HG02973 (cell line): Measurements from ENCODE around the gene ABL1.
A peak's percentile ranks its signal among the peaks of the same experiment; 100 is the strongest.

Source experiments
- ATAC-seq: cut with Tn5 transposase; IDR thresholded peaks from one replicate; pipeline ENCODE4 v1.9.1; 2021; ENCODE audit warnings: moderate library complexity; ENCODE audit not compliant: unreplicated experiment

The ABL1 gene

GRCh38 chr9:130927995-130928900 lies 93.2 kb downstream of the ABL1 start:
- peak; percentile 45 for ATAC-seq

- ATAC-seq: no peak
Measured at GRCh38 chr9:130929571-130930038, 94.6 kb downstream of the ABL1 start.

GRCh38 chr9:130930132-130930803 lies 95.2 kb downstream of the ABL1 start:
- ATAC-seq: no peak

GRCh38 chr9:130930804-130931349 lies 95.8 kb downstream of the ABL1 start:
- no peak for ATAC-seq

GRCh38 chr9:130931508-130932254 lies 96.6 kb downstream of the ABL1 start:
- ATAC-seq: no peak

GRCh38 chr9:130932255-130933079 lies 97.4 kb downstream of the ABL1 start:
- ATAC-seq: no peak

GRCh38 chr9:130933114-130934046 lies 98.3 kb downstream of the ABL1 start:
- no peak for ATAC-seq

- no peak for ATAC-seq
Measured at GRCh38 chr9:130934246-130934645, 99.2 kb downstream of the ABL1 start.

- no peak for ATAC-seq
Measured at GRCh38 chr9:130934702-130935647, 99.9 kb downstream of the ABL1 start.

- ATAC-seq: no peak
Measured at GRCh38 chr9:130935648-130936271, 100.7 kb downstream of the ABL1 start.

- ATAC-seq: no peak
Measured at GRCh38 chr9:130936285-130937117, 101.4 kb downstream of the ABL1 start.
